ENCODE data around the gene CYSRT1.
"Not testable (repeated sequence)": the region's sequence is repeated elsewhere in the genome, so short reads cannot be mapped to it uniquely, and the experiment has no call there.

The CYSRT1 gene

DNA sequence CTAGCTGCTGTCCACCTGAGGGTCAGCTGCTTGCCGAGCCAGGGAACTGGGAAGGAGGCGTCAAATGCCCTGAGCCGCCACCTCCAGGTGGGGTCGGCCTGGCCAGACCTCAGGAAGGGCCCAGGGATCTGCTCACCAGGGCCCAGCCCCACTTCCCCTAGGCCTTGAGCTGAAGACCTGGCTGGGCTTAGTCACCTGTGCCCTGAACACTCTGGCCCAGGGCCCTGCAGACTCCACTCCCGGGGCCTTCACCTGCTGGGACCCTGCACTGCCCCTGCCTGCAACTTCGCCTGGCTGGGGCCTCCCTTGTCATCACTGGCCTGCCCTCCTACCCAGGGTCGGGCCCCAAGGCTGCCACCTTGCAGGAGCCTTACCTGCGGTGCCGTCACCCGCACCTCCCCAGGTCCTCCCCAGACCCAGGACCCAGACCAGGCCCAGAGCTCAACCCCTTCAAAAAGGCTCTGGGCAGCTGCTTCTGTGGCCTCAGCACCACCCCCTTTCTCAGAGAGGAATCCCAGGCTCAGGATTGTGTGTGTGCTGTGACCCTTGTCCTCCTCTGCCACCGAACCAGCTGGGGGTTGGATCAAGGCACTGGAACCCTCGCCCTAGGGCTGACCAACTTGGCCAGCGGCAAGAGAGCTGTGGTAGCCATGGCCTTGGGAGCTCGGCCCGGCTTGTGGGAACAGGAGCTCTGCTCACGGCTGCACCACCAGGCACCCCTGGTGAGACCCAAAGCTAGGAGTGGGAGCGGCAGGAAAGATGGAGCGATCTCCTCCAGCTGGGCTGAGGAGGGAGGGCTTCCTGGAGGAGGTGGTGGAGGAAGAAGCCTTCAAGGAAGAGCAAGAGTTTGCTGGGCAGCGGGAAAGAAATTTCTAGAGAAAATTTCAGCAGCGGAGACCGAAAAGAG, 29.0 kb downstream of the CYSRT1 start:
- no peak for DNase-seq

DNA sequence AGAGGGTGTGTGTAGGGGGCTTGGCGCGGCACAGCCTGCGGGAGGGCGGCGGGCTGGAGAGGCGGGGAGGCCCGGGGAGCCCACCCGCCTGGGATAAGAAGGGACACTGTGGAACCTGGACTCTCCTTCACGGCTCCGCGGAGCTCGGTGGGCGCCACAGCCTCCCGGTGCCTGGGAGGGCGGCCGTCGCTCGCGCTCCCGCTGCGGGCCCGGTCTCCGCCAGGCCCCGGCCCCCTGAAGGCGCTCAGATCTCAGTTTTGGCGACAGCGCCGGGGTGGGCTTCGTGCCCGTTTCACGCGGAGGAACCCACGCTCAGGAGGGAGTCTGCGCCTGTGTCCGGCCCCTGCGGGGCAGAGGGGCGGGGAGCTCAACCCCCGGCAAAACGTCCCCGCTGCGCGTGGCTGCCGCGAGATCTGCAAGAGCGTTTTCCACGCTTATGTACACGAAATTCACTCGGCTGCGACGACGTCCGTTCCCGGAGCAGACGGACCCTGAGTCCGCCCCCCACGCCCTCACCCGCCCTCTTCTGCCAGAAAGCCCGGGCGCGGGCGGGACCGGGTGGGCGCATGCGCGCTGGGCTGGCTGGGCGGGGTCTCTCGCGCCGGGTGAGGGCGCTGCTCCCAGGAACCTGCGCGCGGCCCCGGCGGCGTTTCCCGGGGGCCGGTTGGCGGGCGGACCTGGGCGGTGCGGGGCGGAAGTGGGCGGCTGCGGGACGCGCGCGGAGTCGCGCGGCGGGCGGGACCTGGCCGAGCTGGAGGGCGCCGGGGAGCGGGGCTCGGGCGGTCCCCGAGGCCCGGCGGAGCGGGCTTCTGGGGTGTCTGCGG, 29.9 kb downstream of the CYSRT1 start, which contains the start of gene NELFB:
NELFB (plus strand) TSS at position 704 of the 824 bp plus-strand sequence.
- DNase-seq, result peak; percentile 69 to 89

GRCh38 chr9:137255448-137256114, 30.6 kb downstream of the CYSRT1 start:
- DNase-seq, result no peak

DNA sequence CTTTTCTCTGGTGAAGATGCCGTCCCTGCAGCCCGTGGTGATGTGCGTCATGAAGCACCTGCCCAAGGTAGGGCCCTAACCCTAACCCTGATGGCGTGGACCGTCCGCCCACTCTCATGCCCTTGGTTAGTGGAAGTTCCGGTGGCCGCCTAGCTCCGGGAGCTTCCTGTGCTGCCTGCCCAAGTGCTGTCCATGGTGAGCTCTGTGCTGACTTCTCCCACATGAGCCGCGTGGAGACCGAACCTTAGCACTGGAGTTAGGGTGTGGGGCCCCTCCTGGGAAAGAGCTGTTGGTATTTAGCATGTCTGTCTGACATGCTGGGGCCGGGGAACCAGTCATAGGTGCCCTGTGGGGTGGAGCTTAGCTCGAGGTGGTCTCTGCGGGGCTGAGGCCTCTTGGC, 31.4 kb downstream of the CYSRT1 start:
- no peak for DNase-seq

GRCh38 chr9:137256856-137257255, 31.9 kb downstream of the CYSRT1 start:
- no peak for DNase-seq

DNA sequence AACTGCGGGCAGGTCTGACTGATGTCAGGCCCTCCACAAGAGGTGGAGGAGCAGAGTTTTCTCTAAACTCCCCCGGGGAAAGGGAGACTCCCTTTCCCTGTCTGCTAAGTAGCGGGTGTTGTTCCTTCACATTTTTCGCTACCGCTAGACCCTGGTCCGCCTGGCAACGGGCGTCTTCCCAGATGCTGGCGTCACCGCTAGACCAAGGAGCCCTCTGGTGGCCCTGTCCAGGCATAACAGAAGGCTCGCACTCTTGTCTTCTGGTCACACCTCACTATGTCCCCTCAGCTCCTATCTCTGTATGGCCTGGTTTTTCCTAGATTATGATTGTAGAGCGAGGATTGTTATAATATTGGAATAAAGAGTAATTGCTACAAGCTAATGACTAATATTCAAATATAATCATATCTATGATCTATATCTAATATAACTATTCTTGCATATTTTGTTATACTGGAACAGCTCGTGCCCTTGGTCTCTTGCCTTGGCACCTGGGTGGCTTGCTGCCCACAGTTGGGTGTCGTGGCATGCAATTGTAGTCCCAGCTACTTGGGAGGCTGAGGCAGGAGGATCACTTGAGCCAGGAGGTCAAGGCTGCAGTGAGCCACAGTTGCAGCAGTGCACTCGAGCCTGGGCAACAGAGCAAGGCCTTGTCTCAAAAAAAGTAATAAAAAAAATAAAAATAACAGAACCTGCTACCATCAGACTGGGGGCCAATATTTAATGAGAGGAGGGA, 37.4 kb downstream of the CYSRT1 start:
- DNase-seq, result not testable (repeated sequence)

DNA sequence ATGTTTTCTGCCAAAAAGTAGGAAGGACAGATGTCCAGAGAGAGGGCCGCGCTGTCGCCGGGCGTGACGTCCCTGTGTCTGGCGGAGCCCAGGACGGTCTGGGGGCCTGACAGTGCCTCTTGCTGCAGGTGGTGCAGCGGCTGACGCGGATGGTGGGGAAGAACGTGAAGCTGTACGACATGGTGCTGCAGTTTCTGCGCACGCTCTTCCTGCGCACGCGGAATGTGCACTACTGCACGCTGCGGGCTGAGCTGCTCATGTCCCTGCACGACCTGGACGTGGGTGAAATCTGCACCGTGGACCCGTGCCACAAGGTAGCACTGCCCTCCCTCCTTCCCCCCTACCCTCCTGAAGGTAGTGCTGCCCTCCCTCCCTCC, 37.9 kb downstream of the CYSRT1 start:
- DNase-seq, result no peak

DNA sequence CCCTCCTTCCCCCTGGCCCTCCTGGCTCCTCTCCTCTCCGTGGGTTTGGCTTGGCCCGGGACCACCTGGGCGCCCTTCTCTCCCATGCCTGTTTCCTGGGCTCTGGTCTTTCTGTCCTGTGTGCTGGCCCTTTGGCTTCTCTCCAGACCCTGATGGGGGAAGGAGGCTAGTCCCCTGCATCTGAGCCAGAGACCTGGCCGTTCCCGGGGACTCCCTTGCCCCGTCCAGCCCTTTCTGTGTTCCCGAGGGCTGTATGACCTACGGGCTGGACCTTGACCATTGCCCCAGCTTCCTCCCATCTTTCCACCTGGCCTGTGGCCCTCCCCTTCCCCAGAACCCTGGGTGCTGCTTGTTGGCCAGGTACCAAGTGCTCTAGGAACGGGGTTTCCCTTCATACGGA, 38.5 kb downstream of the CYSRT1 start:
- no peak for DNase-seq

GRCh38 chr9:137264067-137264466, 39.1 kb downstream of the CYSRT1 start:
- no peak for DNase-seq

GRCh38 chr9:137265496-137266161, 40.7 kb downstream of the CYSRT1 start:
- DNase-seq, result no peak

DNA sequence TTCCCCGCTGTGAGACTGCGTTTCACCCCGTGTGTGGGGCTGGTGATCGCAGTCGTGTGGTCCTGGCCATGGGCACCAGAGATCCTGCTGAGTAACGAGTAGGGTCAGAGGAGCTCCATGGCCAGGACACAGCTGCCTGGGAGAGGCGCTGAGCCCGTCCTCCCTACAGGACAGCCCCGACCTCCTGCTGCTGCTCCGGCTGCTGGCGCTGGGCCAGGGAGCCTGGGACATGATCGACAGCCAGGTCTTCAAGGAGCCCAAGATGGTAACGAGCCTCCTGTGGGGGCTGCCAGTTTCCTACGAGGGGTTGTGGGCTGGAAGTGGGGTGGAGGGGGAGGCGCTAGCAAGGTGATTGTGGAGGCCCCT, 41.2 kb downstream of the CYSRT1 start:
- DNase-seq, result no peak

GRCh38 chr9:137266585-137267453, 41.8 kb downstream of the CYSRT1 start:
- no peak for DNase-seq

- no peak for DNase-seq
These were observed 43.0 kb downstream of the CYSRT1 start for GRCh38 chr9:137267933-137268355.

DNA sequence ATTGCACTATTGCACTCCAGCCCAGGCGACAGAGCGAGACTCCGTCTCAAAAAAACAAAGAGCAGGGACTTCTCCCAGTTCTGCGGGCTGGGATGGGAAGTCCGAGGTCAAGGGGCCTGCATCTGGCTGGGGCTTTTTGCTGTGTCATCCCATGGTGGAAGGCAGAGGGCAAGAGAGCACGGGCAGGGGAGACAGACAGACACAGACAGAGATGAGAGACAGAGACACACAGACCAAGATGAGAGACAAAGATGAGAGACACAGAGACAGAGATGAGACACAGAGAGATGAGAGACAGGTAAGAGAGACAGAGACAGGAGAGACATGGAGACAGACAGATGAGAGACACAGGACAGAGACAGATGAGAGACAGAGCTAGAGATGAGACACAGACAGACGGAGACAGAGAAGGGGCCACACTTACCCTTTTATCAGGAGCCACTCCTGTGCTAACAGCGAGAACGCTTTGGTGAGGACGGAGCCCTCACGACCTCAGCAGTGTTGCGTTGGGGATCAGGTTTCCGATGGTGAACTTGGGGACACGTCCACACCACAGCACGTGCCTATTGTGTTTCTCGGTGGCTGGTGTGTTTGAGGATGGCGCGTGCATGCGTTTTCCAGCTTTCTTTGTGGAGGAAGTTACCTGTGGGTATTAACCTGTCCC, 43.7 kb downstream of the CYSRT1 start:
- DNase-seq, result no peak

GRCh38 chr9:137269231-137269772, 44.3 kb downstream of the CYSRT1 start:
- DNase-seq, result no peak

DNA sequence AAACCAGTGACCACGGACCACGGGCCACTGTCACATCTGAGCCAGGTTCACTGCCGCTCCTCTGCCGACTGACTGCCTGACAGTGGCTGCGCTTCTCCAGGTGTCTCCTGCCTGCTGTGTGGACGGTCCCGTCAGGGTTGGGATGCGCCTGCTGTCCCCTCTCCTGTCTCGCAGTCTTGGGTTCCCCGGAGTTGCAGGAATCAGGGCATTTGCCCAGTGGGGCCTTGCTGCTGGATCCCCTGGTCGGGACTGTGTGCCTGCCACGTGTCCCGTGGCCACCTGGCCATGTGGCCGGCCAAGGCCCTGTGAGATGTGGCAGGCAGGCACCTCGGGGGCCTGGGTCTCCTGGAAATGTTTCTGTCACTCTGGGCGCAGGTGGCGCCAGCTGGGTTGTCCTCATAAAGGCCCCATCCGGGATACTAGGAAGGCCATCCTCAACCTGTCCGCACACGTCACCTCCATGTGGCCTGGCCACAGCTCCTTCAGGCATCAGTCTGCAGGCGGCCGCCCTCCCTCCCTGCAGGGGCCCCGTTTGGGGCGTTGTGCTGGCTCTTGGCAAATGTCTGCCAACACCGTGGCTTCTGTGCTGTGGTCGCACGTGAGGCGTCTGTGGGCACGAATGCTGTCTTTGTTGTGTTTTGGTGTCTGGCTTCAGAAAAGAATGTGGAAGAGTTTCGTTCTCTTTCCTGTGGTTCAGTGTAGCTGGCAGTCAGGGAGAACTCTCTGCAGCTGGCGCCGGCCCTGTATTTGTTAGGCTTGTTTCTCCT, 46.1 kb downstream of the CYSRT1 start:
- no peak for DNase-seq

DNA sequence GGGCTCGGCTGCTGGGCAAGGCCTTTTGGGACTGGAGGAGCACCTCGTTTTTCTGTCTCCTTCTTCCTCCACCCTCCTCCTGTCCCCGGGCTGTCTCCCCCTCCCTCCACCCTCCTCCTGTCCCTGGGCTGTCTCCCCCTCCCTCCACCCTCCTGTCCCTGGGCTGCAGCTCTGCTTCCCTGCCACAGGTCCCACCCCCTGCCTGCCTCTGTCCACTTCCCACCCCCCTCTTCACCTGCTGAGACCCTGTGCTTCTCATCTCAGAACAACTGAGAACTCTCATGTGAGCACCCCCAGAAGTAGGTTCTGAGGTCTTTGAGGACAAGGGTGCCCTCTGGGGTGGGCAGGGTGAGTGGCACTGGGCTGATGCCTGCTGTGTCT, 46.7 kb downstream of the CYSRT1 start:
- DNase-seq, result no peak

DNA sequence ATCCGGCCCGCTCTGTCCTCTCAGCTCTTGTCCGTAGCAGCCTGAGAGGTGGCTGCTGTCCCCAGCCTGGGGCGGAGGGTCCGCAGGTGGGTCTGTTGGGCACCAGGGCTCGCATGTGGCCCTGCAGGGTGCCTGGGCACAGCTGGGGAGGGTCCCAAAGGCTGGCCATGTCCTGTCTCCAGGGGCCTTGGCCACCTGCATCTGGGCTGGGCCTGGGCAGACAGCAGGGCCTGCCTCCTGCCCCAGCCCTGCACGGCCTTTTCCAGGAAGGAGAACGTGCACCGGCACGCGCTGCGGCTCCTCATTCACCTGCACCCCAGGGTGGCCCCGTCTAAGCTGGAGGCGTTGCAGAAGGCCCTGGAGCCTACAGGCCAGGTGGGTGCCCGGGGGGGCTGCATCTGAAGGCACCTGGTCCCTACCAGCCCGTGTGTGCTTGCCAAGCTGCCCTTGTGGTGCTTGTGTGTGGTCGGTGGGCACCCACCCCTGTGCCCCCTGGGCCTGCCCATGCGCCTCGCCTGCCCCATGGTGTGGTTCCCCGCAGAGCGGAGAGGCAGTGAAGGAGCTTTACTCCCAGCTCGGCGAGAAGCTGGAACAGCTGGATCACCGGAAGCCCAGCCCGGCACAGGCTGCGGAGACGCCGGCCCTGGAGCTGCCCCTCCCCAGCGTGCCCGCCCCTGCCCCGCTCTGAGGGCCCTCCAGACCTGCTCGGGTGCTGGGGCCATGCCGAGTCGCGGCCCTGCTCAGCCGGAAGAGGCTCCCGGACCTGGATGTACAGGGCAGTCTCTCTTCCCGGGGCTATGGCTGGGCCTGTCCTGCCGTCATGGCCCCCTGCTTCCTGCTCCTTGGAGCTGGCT, 47.5 kb downstream of the CYSRT1 start:
- DNase-seq, result no peak

Data from NCI-H1930 (cell line).